Muscle layer of colon (tissue), 2 donors: ENCODE results near the gene NHS.

Source experiments
- H3K27ac ChIP-seq: one replicate; pipeline ENCODE4 v1.7.0; 2013; ENCODE audit warnings: low read depth, mild to moderate bottlenecking, low read length, moderate library complexity
- H3K27me3 ChIP-seq, 2 donors: one replicate each; pipeline ENCODE4 v1.7.0; 2013; ENCODE audit warnings: low read length in 2 of 2, mild to moderate bottlenecking in 2 of 2; ENCODE audit not compliant: insufficient read depth in 2 of 2, control insufficient read depth in 1 of 2
- H3K36me3 ChIP-seq: one replicate; pipeline ENCODE4 v1.7.0; 2013; ENCODE audit warnings: mild to moderate bottlenecking, low read length; ENCODE audit not compliant: insufficient read depth
- H3K4me1 ChIP-seq: one replicate; pipeline ENCODE4 v1.7.0; 2013; ENCODE audit warnings: mild to moderate bottlenecking, low read length; ENCODE audit not compliant: insufficient read depth
- H3K4me3 ChIP-seq, 2 donors: one replicate each; pipeline ENCODE4 v1.7.0; 2013; ENCODE audit warnings: low read length in 2 of 2, low read depth in 1 of 2, mild to moderate bottlenecking in 1 of 2, moderate library complexity in 1 of 2
- H3K9ac ChIP-seq: one replicate; pipeline ENCODE4 v1.7.0; 2013; ENCODE audit warnings: low read length
- H3K9me3 ChIP-seq: one replicate; pipeline ENCODE4 v1.7.0; 2013; ENCODE audit warnings: mild to moderate bottlenecking, low read length
- donor health status: abdominal sarcoma.
- donor health status: Adenocarcinoma of cecum.

Gene NHS

DNA sequence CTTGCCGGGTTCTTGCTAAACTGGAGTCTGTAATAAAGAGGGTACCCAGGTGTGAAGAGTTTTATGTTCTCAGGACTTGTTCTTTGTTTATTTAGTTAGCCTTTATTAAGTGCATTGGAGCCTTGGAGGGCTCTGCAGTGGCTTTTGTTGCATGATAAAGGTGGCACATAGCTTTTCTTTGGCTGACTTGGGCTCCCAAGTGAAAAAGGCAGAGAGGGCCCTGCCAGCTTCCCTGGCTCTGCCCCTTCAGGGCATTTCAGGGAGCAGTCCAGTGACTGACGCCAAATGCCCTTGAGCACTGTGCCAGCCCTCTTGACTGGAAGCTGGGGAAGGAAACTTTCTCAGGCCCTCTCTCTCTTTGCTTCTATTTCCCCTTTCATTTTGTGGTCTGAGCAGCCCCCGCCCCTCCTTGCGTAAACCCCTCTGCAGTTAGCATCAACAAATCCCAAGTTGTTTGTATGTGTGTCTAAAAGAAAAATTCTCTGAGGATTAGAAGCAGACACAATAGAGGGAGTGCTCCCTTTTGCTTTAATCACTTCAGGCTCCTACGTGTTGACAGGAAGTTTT is 152.2 kb downstream of the NHS start:
- H3K9ac ChIP-seq, result no peak overlapping the region
- H3K4me3 ChIP-seq, result no peak overlapping the region
- H3K4me1 ChIP-seq, result peaks cover 6% of the 10 kb centered on the region
- H3K27ac ChIP-seq, result no peak overlapping the region
- H3K9me3 ChIP-seq, result no peaks in the 10 kb centered on the region
- H3K36me3 ChIP-seq, result no peaks in the 10 kb centered on the region
- H3K27me3 ChIP-seq, result no peaks in the 10 kb centered on the region

DNA sequence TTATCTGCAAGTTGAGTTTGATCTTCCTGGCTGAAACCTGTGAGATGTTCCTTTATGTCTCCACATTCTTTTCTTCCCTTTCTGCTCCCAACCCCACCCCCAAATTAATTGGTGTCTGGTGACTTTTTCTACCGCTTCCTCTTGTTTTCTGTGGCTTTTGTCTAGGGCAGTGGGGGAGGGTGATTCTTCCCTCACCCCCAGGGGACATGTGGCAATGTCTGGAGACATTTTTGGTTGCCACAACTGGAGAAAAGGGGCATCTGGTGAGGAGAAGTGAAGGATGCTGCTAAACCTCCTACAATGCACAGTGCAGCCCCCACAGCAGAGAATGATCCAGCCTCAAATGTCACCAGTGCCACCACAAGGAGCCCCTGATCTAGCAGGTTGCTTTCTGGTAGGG is 152.9 kb downstream of the NHS start:
- H3K4me3 ChIP-seq, result no peak overlapping the region
- H3K27me3 ChIP-seq, result no peaks in the 10 kb centered on the region
- H3K9me3 ChIP-seq, result no peaks in the 10 kb centered on the region
- no peak overlapping the region for H3K9ac ChIP-seq
- peaks cover 6% of the 10 kb centered on the region for H3K4me1 ChIP-seq
- no peak overlapping the region for H3K27ac ChIP-seq
- no peaks in the 10 kb centered on the region for H3K36me3 ChIP-seq

DNA sequence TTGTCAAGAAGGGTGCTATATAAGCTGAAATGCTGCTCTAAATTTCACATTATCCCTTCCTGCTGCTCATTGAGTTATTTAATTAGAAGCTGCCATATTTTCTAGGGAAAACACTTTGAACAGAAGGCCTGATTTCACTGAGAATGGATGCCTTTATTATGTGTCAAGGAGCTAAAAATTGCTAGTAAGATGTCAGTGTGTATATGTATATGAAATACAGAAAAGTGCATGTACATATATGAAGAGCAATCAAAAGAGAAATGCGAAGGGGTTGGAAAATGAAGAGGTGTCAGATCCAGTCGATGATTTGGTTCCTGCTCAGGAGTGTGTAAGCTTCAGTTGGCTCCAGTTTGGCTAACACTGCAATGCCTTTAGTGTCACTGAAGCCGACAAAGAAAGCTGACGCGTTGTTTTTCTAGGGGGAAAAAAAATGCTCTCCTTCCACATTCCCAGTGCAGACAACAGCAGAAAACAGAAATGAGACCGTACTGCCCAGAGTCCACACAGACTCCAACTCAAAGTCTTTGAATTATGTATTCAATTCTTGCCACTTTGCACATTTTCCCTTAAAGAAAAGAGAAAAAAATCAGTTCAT is 154.2 kb downstream of the NHS start:
- H3K9ac ChIP-seq, result no peak overlapping the region
- H3K9me3 ChIP-seq, result no peaks in the 10 kb centered on the region
- H3K4me3 ChIP-seq, result no peak overlapping the region
- H3K27me3 ChIP-seq, result no peaks in the 10 kb centered on the region
- H3K36me3 ChIP-seq, result no peaks in the 10 kb centered on the region
- no peak overlapping the region for H3K27ac ChIP-seq
- H3K4me1 ChIP-seq, result peaks cover 6% of the 10 kb centered on the region

DNA sequence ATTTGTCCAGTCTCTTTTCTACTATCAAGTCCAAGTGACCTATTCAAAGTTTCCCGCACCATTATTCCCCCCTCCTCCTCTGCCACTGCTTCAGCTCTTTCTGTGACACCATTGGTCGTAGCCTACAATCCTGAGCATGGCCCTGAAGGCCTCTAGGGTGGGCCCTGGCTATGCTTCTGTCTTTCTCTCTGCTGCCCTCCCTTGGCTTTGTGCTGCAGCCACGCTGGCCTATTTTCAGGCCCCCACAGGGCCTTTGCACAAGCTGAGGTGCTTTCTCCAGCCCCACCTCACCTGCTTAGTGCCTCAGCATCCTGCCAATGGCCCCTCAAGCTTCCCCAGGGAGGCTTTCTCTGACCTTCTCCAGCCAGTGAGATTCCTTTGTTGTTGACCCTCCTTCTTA is 156.5 kb downstream of the NHS start:
- H3K27ac ChIP-seq, result no peak overlapping the region
- no peaks in the 10 kb centered on the region for H3K36me3 ChIP-seq
- H3K27me3 ChIP-seq, result no peaks in the 10 kb centered on the region
- no peak overlapping the region for H3K9ac ChIP-seq
- H3K9me3 ChIP-seq, result no peaks in the 10 kb centered on the region
- H3K4me3 ChIP-seq, result no peak overlapping the region
- H3K4me1 ChIP-seq, result peaks cover 6% of the 10 kb centered on the region

DNA sequence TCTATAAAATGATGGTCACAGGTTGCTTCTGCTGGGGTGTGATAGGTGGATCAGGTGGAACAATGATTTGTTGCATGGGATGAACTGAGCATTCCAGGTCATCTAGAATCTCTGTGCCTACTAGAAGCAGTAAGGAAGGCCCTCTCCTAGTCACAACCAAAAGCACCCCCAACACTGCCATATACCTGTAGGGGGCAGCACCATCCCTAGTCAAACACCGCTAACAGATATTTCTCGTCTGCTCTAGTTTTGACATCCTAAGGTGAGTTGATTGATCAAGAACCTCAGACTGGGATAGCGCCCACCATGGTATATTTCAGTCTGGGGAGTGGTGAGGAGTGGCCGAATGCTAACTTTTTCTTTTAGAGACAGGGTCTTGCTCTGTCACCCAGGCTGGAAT is 160.2 kb downstream of the NHS start:
- H3K9ac ChIP-seq, result no peak overlapping the region
- H3K9me3 ChIP-seq, result no peaks in the 10 kb centered on the region
- no peak overlapping the region for H3K4me3 ChIP-seq
- no peaks in the 10 kb centered on the region for H3K27me3 ChIP-seq
- H3K27ac ChIP-seq, result no peak overlapping the region
- H3K4me1 ChIP-seq, result no peaks in the 10 kb centered on the region
- H3K36me3 ChIP-seq, result no peaks in the 10 kb centered on the region

DNA sequence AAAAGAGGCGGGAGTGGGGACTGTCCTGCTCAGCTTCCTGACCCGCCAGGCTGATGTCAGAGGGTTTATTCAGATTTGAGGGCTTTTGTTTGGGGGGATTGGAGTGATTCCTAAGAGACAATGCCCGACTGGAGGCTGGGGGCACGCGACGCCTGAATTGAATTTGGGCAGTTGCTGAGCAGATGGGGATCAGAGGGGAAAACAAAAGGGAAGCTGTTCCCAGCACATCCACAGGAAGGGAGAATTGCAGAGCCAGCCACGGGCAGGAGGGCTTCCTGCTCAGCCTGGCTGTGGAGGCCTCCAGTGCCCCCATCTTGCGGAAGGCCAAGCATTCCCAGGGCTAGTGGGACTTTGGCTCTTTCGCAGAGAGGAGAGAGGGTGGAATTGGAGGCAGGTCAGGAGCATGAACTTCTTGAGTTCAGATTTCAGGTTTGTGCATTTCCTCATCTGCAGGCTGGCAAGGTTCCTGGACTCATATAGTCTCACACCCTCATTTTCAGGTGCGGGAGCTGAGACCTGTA is 162.8 kb downstream of the NHS start:
- Histone ChIP-seq H3K9me3 (no peaks in the 10 kb centered on the region), H3K9ac (no peak overlapping the region), H3K4me3 (no peak overlapping the region), H3K27me3 (no peaks in the 10 kb centered on the region), H3K4me1 (no peaks in the 10 kb centered on the region), H3K36me3 (no peaks in the 10 kb centered on the region), H3K27ac (no peak overlapping the region)

DNA sequence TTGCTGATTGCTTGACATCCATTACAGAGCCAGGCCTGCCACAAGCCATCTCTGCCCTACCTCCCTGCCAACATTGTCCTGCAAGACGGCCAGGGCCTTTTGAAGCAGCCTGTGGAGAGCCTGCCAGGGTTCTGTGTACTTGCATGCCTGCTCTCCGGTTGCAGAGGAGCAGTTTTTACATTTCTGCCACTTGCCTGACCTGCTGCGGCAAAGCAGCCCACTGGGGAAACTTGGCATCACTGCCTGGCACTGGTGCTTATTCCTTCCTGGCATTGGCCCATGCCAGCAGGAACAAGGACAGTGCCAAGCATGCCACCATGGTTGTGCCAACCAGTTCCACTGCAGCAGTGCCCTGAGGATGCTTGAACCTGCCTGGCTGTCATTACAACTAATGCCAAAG is 167.1 kb downstream of the NHS start:
- Histone ChIP-seq H3K4me3 (no peak overlapping the region), H3K9me3 (no peaks in the 10 kb centered on the region), H3K27ac (no peak overlapping the region), H3K36me3 (no peaks in the 10 kb centered on the region), H3K27me3 (peaks cover 0 to 3% of the 10 kb centered on the region in 2 donors), H3K4me1 (no peaks in the 10 kb centered on the region), H3K9ac (no peak overlapping the region)

DNA sequence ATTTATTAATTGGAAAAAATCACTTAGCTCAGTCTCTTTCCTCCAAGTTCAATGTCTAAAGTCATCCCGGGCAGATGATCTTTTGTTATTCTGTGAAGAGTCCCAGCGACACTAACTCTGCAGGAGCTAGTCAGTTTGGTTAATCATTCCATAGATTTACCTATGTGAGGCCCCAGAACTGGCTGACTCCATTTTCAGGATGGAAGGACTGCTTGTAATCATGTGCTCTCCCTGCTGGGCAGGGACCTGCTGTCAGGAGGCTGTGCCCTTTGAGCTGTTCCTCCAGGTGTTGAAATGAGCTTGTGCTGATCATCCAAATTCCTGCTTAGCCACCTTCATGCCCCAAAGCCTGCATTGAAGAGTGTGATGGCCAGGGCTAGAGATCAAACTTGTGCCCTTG is 169.8 kb downstream of the NHS start:
- no peaks in the 10 kb centered on the region for H3K36me3 ChIP-seq
- H3K9me3 ChIP-seq, result no peaks in the 10 kb centered on the region
- H3K27me3 ChIP-seq, result peaks cover 0 to 3% of the 10 kb centered on the region in 2 donors
- no peak overlapping the region for H3K27ac ChIP-seq
- peaks cover 9% of the 10 kb centered on the region for H3K4me1 ChIP-seq
- no peak overlapping the region for H3K4me3 ChIP-seq
- H3K9ac ChIP-seq, result no peak overlapping the region

DNA sequence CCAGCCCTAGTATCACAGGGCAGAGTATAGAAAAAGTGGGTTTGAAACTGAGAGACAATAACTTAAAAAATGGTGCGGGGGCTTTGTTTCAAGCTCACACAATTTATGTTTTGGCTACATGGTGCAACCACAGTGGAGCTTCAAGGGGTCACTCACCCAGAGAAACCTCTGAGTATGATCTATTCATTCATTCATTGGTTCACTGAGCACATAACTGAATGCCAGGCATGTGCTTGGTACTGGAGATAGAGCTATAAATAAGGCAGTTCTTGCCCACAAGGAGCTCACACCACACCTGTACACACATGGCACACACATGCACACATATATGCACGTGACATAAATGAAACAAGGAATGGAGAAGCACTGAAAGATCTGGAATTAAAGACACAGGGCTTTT is 171.4 kb downstream of the NHS start:
- H3K9me3 ChIP-seq, result no peaks in the 10 kb centered on the region
- H3K36me3 ChIP-seq, result no peaks in the 10 kb centered on the region
- peaks cover 9% of the 10 kb centered on the region for H3K4me1 ChIP-seq
- peaks cover 0 to 3% of the 10 kb centered on the region in 2 donors for H3K27me3 ChIP-seq
- no peak overlapping the region for H3K9ac ChIP-seq
- H3K4me3 ChIP-seq, result no peak overlapping the region
- no peak overlapping the region for H3K27ac ChIP-seq

DNA sequence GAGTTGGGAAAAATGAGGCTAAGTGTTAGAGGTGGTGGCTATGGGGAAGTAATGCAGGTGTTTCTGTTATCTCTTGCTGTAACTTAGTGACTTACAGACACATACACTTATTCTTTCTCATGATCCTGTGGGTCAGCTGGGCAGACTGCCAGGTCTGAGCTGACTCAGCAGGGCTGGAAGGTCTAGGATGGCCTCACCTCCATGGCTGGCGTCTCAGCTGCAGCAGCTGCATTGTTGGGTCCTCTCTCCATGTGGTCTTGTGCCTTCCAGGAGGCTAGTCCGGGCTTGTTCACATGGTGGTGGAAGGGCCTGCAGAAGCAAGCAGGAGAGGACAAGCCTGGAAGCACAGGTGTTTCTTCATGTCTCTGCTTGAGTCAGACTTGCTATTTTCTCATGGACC is 172.7 kb downstream of the NHS start:
- Histone ChIP-seq H3K27ac (no peak overlapping the region), H3K27me3 (peaks cover 0 to 3% of the 10 kb centered on the region in 2 donors), H3K36me3 (no peaks in the 10 kb centered on the region), H3K9me3 (no peaks in the 10 kb centered on the region), H3K4me3 (no peak overlapping the region), H3K4me1 (peaks cover 14% of the 10 kb centered on the region), H3K9ac (no peak overlapping the region)

DNA sequence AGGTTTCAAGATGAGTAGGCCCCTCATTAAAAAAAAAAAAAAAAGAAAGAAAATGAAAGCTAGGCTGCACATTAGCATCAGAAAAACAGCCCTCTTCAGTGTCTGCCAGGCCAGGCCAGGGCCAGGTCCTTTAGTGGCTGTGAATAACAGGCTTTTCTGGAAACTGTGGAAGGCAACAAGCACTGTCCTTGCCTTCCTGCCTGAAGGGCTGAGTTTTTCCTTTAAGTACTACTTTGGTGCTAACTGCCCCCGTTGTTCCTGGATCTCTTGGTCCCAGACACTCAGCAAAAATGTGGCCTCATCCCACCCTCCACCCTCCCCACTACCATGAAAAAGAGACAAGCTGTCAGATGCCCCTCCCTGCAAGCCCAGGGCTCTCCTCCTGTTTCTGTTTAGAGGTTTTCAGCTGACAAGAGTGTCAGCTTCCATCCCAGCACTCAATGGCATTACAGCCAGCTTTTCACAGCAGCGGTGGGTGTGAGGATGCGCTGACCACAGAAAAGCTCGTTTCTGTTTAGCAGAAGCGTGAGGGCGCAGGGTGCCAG is 174.2 kb downstream of the NHS start:
- Histone ChIP-seq H3K9ac (no peak overlapping the region), H3K9me3 (no peaks in the 10 kb centered on the region), H3K4me3 (no peak overlapping the region), H3K36me3 (no peaks in the 10 kb centered on the region), H3K27ac (no peak overlapping the region), H3K4me1 (peaks cover 29% of the 10 kb centered on the region), H3K27me3 (peaks cover 3 to 4% of the 10 kb centered on the region in 2 donors)

DNA sequence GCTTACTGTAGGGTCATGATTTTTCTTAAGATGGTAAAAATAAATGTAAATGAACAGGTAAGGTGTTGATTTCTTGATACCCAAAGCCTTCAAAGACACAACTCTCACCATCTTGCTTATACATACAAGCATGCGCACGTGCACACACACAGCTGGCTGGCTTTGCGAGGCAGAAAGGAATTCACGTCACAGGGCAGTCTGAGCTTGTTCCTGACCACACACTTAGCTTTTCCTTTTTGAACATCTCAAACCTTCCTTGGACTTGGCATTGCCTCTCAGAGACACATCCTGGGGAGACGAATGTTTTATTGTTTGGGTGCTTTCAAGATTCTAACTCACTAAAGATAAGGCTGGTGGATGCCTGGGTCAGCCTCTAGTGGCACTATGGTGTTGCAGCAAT is 175.0 kb downstream of the NHS start:
- H3K27ac ChIP-seq, result no peak overlapping the region
- H3K36me3 ChIP-seq, result no peaks in the 10 kb centered on the region
- H3K9ac ChIP-seq, result no peak overlapping the region
- H3K9me3 ChIP-seq, result no peaks in the 10 kb centered on the region
- H3K4me1 ChIP-seq, result peaks cover 33% of the 10 kb centered on the region
- peaks cover 3 to 4% of the 10 kb centered on the region in 2 donors for H3K27me3 ChIP-seq
- H3K4me3 ChIP-seq, result no peak overlapping the region
